Measurements from ENCODE around the gene NHSL1.

DNA sequence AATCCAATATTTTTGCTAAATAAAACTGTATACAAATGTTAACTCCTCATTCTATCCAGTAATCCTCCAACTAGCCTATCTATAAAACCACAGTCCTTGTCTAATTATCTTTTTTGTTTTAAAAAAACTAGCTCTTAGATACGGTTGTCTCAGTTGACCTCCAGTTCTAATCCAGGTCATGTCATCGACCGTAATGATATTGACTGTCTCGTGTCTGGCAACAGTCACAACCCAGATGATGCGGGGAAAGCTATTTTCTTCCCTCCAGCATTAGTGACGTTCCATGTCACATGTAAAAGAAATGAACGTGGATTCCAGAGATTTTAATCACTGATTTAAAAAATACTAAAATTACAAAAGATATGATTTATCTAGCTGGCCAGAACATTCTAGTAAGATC, 59.7 kb downstream of the NHSL1 start:
- TF ChIP-seq, protein P1, sequence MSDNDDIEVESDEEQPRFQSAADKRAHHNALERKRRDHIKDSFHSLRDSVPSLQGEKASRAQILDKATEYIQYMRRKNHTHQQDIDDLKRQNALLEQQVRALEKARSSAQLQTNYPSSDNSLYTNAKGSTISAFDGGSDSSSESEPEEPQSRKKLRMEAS (IDR thresholded peaks at IDR 0.05) = no peak
- no peak for TF ChIP-seq SP1 (IDR thresholded peaks at IDR 0.05; ENCODE audit: low read depth, low read length)
- no peak for TF ChIP-seq BCL11A (IDR thresholded peaks at IDR 0.05; ENCODE audit: low read depth in 2 of 2, low read length in 2 of 2)
- TF ChIP-seq, protein P2, sequence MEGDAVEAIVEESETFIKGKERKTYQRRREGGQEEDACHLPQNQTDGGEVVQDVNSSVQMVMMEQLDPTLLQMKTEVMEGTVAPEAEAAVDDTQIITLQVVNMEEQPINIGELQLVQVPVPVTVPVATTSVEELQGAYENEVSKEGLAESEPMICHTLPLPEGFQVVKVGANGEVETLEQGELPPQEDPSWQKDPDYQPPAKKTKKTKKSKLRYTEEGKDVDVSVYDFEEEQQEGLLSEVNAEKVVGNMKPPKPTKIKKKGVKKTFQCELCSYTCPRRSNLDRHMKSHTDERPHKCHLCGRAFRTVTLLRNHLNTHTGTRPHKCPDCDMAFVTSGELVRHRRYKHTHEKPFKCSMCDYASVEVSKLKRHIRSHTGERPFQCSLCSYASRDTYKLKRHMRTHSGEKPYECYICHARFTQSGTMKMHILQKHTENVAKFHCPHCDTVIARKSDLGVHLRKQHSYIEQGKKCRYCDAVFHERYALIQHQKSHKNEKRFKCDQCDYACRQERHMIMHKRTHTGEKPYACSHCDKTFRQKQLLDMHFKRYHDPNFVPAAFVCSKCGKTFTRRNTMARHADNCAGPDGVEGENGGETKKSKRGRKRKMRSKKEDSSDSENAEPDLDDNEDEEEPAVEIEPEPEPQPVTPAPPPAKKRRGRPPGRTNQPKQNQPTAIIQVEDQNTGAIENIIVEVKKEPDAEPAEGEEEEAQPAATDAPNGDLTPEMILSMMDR (IDR thresholded peaks at IDR 0.05; ENCODE audit: control extremely low read depth in 1 of 3, insufficient read depth in 1 of 3, low read depth in 1 of 3, low read length in 3 of 3) = no peak
